A673 (cell line): ENCODE data around the gene PALD1. TPM values are rescaled to one million over a fixed set of nuclear protein-coding genes. Genes with fewer than 3 reads are reported as not detected.

Experiments
- BruUV-seq: library from RNA; stranded (reverse); fragments of 400-500 nt; replicated peaks from 2 replicates; lab custom pipeline; 2021; lab: Mats Ljungman, UMichigan
- CTCF ChIA-PET: fragments of 300-600 bp; sonication (Branson Sonifier 250); formaldehyde crosslinking; loops from one replicate; lab custom pipeline; 2022; ENCODE audit warnings: antibody characterized with exemption; lab: Charles Lee
- POLR2A ChIA-PET: fragments of 300-600 bp; sonication (Branson Sonifier 250); formaldehyde crosslinking; loops from one replicate; lab custom pipeline; 2022; ENCODE audit warnings: antibody characterized with exemption; ENCODE audit not compliant: low non-redundant PET; lab: Charles Lee
- DNase-seq: peaks from one replicate; pipeline ENCODE4 v3.0.0-alpha.2; 2015; ENCODE audit warnings: low spot score
- H3K27ac ChIP-seq: fragments of 200-600 bp; sonication (generic); 2 replicates; pipeline ENCODE4 v1.5.1; 2016; ENCODE audit warnings: mixed run types, low read depth, mild to moderate bottlenecking, mixed read lengths, antibody characterized with exemption, low read length; ENCODE audit not compliant: poor library complexity, severe bottlenecking
- H3K27me3 ChIP-seq: fragments of 200-600 bp; sonication (generic); replicated peaks from 2 replicates; pipeline ENCODE4 v1.6.1; 2017; ENCODE audit warnings: mixed run types, low read depth, mild to moderate bottlenecking, mixed read lengths, antibody characterized with exemption, low read length; ENCODE audit not compliant: insufficient read depth, poor library complexity
- H3K36me3 ChIP-seq: fragments of 200-600 bp; sonication (generic); 2 replicates; pipeline ENCODE4 v1.6.1; 2016; ENCODE audit warnings: mixed run types, mild to moderate bottlenecking, mixed read lengths, antibody characterized with exemption, low read length; ENCODE audit not compliant: insufficient read depth, poor library complexity, severe bottlenecking
- H3K4me1 ChIP-seq: fragments of 200-600 bp; sonication (generic); 2 replicates; pipeline ENCODE4 v1.6.1; 2017; ENCODE audit warnings: mixed run types, mild to moderate bottlenecking, mixed read lengths, antibody characterized with exemption, low read length; ENCODE audit not compliant: insufficient read depth, poor library complexity, severe bottlenecking
- H3K4me3 ChIP-seq: fragments of 200-600 bp; sonication (generic); 2 replicates; pipeline ENCODE4 v1.5.1; 2016; ENCODE audit warnings: low read depth, mixed run types, mild to moderate bottlenecking, mixed read lengths, low read length; ENCODE audit not compliant: poor library complexity, severe bottlenecking
- H3K9me3 ChIP-seq: fragments of 200-600 bp; sonication (generic); 2 replicates; pipeline ENCODE4 v1.6.1; 2016; ENCODE audit warnings: mixed run types, low read depth, mild to moderate bottlenecking, mixed read lengths, antibody characterized with exemption, low read length; ENCODE audit not compliant: poor library complexity, severe bottlenecking
- CTCF ChIP-seq: fragments of 300-800, 200-600 bp; sonication (generic); conservative IDR thresholded peaks from 2 replicates; pipeline ENCODE4 v1.5.1; 2017; ENCODE audit warnings: low read depth, mild to moderate bottlenecking, antibody characterized with exemption, low read length, moderate library complexity, mixed read lengths
- EZH2 ChIP-seq: fragments of 200-600 bp; sonication (generic); IDR thresholded peaks from 2 replicates; pipeline ENCODE4 v1.6.1; 2017; ENCODE audit warnings: borderline replicate concordance, low read depth, mild to moderate bottlenecking, mixed read lengths, antibody characterized with exemption, low read length; ENCODE audit not compliant: poor library complexity, severe bottlenecking
- intact Hi-C: fragments of 100-400 bp; cut with micrococcal nuclease; formaldehyde crosslinking; loops from one replicate; pipeline ENCODE4 v1.10.0; 2022; ENCODE audit not compliant: unreplicated experiment
- total RNA-seq: library from RNA; stranded (reverse); gene quantifications from 2 replicates; pipeline ENCODE4 v1.2.3, GENCODE V29; 2021

PALD1 gene
- total RNA-seq, 1 experiment from 2014 or later, result 9.0 TPM

GRCh38 chr10:70474780-70475179, 3.8 kb upstream of the PALD1 start:
- ChIA-PET CTCF (no interaction called here), POLR2A (no interaction called here)
- Histone ChIP-seq H3K36me3 (no peaks in the 10 kb centered on the region), H3K27ac (no peak overlapping the region), H3K9me3 (no peaks in the 10 kb centered on the region), H3K4me1 (peaks cover 15% of the 10 kb centered on the region), H3K27me3 (no peaks in the 10 kb centered on the region), H3K4me3 (no peak overlapping the region)
- TF ChIP-seq CTCF, result no peak
- no peak for TF ChIP-seq EZH2
- intact Hi-C loops, result no loop called here
- DNase-seq, result no peak
- BruUV-seq, result no TSS peak

GRCh38 chr10:70475661-70476060, 2.9 kb upstream of the PALD1 start:
- Histone ChIP-seq H3K27ac (no peak overlapping the region), H3K27me3 (no peaks in the 10 kb centered on the region), H3K4me1 (peaks cover 20% of the 10 kb centered on the region), H3K4me3 (no peak overlapping the region), H3K9me3 (no peaks in the 10 kb centered on the region), H3K36me3 (no peaks in the 10 kb centered on the region)
- TF ChIP-seq EZH2 (no peak), CTCF (no peak)
- ChIA-PET POLR2A (no interaction called here), CTCF (no interaction called here)
- no peak for DNase-seq
- intact Hi-C loops, result no loop called here
- no TSS peak for BruUV-seq

- no peak for DNase-seq
- Histone ChIP-seq H3K4me3 (no peak overlapping the region), H3K9me3 (no peaks in the 10 kb centered on the region), H3K36me3 (no peaks in the 10 kb centered on the region), H3K27me3 (no peaks in the 10 kb centered on the region), H3K27ac (no peak overlapping the region), H3K4me1 (peaks cover 20% of the 10 kb centered on the region)
- POLR2A ChIA-PET, result no interaction called here
- no TSS peak for BruUV-seq
- CTCF ChIA-PET, result no interaction called here
- TF ChIP-seq EZH2 (no peak), CTCF (no peak)
- intact Hi-C loops, result no loop called here
Observed at GRCh38 chr10:70476249-70477035, 2.1 kb upstream of the PALD1 start.
